Retina (tissue), 1 donor: ENCODE measurements around the gene SINHCAF.
"Not testable (repeated sequence)": the region's sequence is repeated elsewhere in the genome, so short reads cannot be mapped to it uniquely, and the experiment has no call there.

Experiments
- DNase-seq: peaks from one replicate; pipeline ENCODE4 v3.0.0-alpha.2; 2016

Gene SINHCAF

GRCh38 chr12:31325877-31326631 lies at the start of gene SINHCAF:
SINHCAF (minus strand) TSS chr12:31326150; CDS start chr12:31298204, 27,946 bp downstream.
- DNase-seq, result peak; percentile 99

GRCh38 chr12:31375422-31375821 lies 49.5 kb upstream of the SINHCAF start:
- not testable (repeated sequence) for DNase-seq

- DNase-seq, result no peak
Observed at GRCh38 chr12:31371256-31371620, 45.3 kb upstream of the SINHCAF start.

- peak; percentile 65 for DNase-seq
Observed at GRCh38 chr12:31370531-31371255, 44.7 kb upstream of the SINHCAF start.

GRCh38 chr12:31369712-31370521 lies 44.0 kb upstream of the SINHCAF start:
- peak; percentile 42 for DNase-seq

GRCh38 chr12:31368666-31369361 lies 42.9 kb upstream of the SINHCAF start:
- peak; percentile 54 for DNase-seq

GRCh38 chr12:31366104-31366621 lies 40.2 kb upstream of the SINHCAF start:
- no peak for DNase-seq

- no peak for DNase-seq
Observed at GRCh38 chr12:31363831-31364230, 37.9 kb upstream of the SINHCAF start.

- DNase-seq, result peak; percentile 31
Observed at GRCh38 chr12:31363416-31363809, 37.5 kb upstream of the SINHCAF start.

GRCh38 chr12:31362759-31363415 lies 36.9 kb upstream of the SINHCAF start:
- peak; percentile 36 for DNase-seq

- DNase-seq, result peak; percentile 71
Observed at GRCh38 chr12:31362115-31362758, 36.3 kb upstream of the SINHCAF start.

GRCh38 chr12:31361730-31362114 lies 35.8 kb upstream of the SINHCAF start:
- DNase-seq, result no peak

GRCh38 chr12:31355747-31356107 lies 29.8 kb upstream of the SINHCAF start:
- DNase-seq, result no peak

- DNase-seq, result peak; percentile 68
Observed at GRCh38 chr12:31353750-31354708, 28.1 kb upstream of the SINHCAF start.

GRCh38 chr12:31346267-31346666 lies 20.3 kb upstream of the SINHCAF start:
- DNase-seq, result no peak

- DNase-seq, result no peak
Observed at GRCh38 chr12:31343139-31343538, 17.2 kb upstream of the SINHCAF start.

GRCh38 chr12:31342286-31342685 lies 16.3 kb upstream of the SINHCAF start:
- DNase-seq, result no peak

- no peak for DNase-seq
Observed at GRCh38 chr12:31339831-31340622, 14.1 kb upstream of the SINHCAF start.

GRCh38 chr12:31337952-31338351 lies 12.0 kb upstream of the SINHCAF start:
- DNase-seq, result no peak
